WTC11 (cell line): ENCODE data around the gene CLIC6. TPM values are rescaled to one million over a fixed set of nuclear protein-coding genes. Genes with fewer than 3 reads are reported as not detected.

Source experiments
- ATAC-seq: fragments of 200-7000 bp; cut with Tn5 transposase; 2 replicates; pipeline ENCODE4 v1.10.0; 2021; ENCODE audit warnings: mild to moderate bottlenecking, moderate library complexity
- CTCF ChIA-PET: fragments of 300-600 bp; sonication (Branson Sonifier 250); formaldehyde crosslinking; loops from one replicate; lab custom pipeline; 2021; ENCODE audit warnings: antibody characterized with exemption; lab: Charles Lee
- POLR2A ChIA-PET: fragments of 350-600 bp; sonication (Branson Sonifier 250); formaldehyde crosslinking; loops from one replicate; lab custom pipeline; 2021; ENCODE audit warnings: antibody characterized with exemption; lab: Charles Lee
- DNase-seq: peaks from one replicate; pipeline ENCODE4 v3.0.0; 2021; ENCODE audit warnings: low spot score
- H3K27ac Mint-ChIP-seq: 2 replicates; pipeline ENCODE4 v1.8.0; 2021; ENCODE audit warnings: mixed read lengths
- H3K27me3 Mint-ChIP-seq: 2 replicates; pipeline ENCODE4 v1.8.0; 2021; ENCODE audit warnings: low read depth, mild to moderate bottlenecking, moderate library complexity, mixed read lengths
- H3K36me3 Mint-ChIP-seq: 2 replicates; pipeline ENCODE4 v1.8.0; 2021; ENCODE audit warnings: mixed read lengths
- H3K4me1 Mint-ChIP-seq: 2 replicates; pipeline ENCODE4 v1.8.0; 2022; ENCODE audit warnings: mixed read lengths
- H3K4me3 Mint-ChIP-seq: 2 replicates; pipeline ENCODE4 v1.8.0; 2021; ENCODE audit warnings: mild to moderate bottlenecking, moderate library complexity, mixed read lengths
- H3K9me3 Mint-ChIP-seq: 2 replicates; pipeline ENCODE4 v1.8.0; 2021; ENCODE audit warnings: mixed read lengths
- ATF1 ChIP-seq: sonication (generic); formaldehyde crosslinking; IDR thresholded peaks from 2 replicates; pipeline ENCODE4 v1.8.1; 2023; ENCODE audit warnings: mild to moderate bottlenecking, moderate library complexity, missing genetic modification reagents
- ATF6 ChIP-seq: sonication (generic); formaldehyde crosslinking; IDR thresholded peaks from 2 replicates; pipeline ENCODE4 v1.8.1; 2023; ENCODE audit warnings: mild to moderate bottlenecking, missing genetic modification reagents
- CBFB ChIP-seq: sonication (generic); formaldehyde crosslinking; IDR thresholded peaks from 2 replicates; pipeline ENCODE4 v1.8.1; 2022; ENCODE audit warnings: mild to moderate bottlenecking, low read depth, missing genetic modification reagents
- CTCF ChIP-seq: fragments of 200-600 bp; IDR thresholded peaks from 2 replicates; pipeline ENCODE4 v1.8.0; 2022; ENCODE audit warnings: antibody characterized with exemption
- ETV6 ChIP-seq: sonication (generic); formaldehyde crosslinking; IDR thresholded peaks from 2 replicates; pipeline ENCODE4 v1.8.1; 2022; ENCODE audit warnings: mild to moderate bottlenecking, missing genetic modification reagents
- FOXJ3 ChIP-seq: sonication (generic); formaldehyde crosslinking; IDR thresholded peaks from 2 replicates; pipeline ENCODE4 v1.9.0; 2021; ENCODE audit warnings: missing genetic modification reagents, mild to moderate bottlenecking, borderline replicate concordance
- FOXP1 ChIP-seq: sonication (generic); formaldehyde crosslinking; IDR thresholded peaks from 2 replicates; pipeline ENCODE4 v1.8.0; 2022; ENCODE audit warnings: missing genetic modification reagents, mild to moderate bottlenecking, moderate library complexity, borderline replicate concordance
- GABPB1 ChIP-seq: sonication (generic); formaldehyde crosslinking; IDR thresholded peaks from 2 replicates; pipeline ENCODE4 v1.8.1; 2023; ENCODE audit warnings: mild to moderate bottlenecking, missing genetic modification reagents
- GTF2I ChIP-seq: fragments of 250-450 bp; sonication (Bioruptor Pico); conservative IDR thresholded peaks from 2 replicates; pipeline ENCODE4 v1.4.0; 2021; ENCODE audit warnings: mild to moderate bottlenecking
- HMGA2 ChIP-seq: fragments of 250-450 bp; sonication (Bioruptor Pico); IDR thresholded peaks from 2 replicates; pipeline ENCODE4 v1.4.0; 2021; ENCODE audit warnings: mild to moderate bottlenecking, moderate library complexity
- HMGXB4 ChIP-seq: sonication (generic); formaldehyde crosslinking; IDR thresholded peaks from 2 replicates; pipeline ENCODE4 v1.8.1; 2023; ENCODE audit warnings: mild to moderate bottlenecking, moderate library complexity, missing genetic modification reagents
- JUN ChIP-seq: sonication (generic); formaldehyde crosslinking; IDR thresholded peaks from 2 replicates; pipeline ENCODE4 v1.8.0; 2023; ENCODE audit warnings: mild to moderate bottlenecking, missing genetic modification reagents
- KAT7 ChIP-seq: sonication (generic); formaldehyde crosslinking; IDR thresholded peaks from 2 replicates; pipeline ENCODE4 v1.8.1; 2023; ENCODE audit warnings: missing genetic modification reagents, mild to moderate bottlenecking, borderline replicate concordance
- NFE2L1 ChIP-seq: sonication (generic); formaldehyde crosslinking; IDR thresholded peaks from 2 replicates; pipeline ENCODE4 v1.8.1; 2023; ENCODE audit warnings: missing genetic modification reagents
- PRRX2 ChIP-seq: fragments of 250-450 bp; sonication (Bioruptor Pico); IDR thresholded peaks from 2 replicates; pipeline ENCODE4 v1.8.0; 2021; ENCODE audit warnings: mild to moderate bottlenecking
- RORB ChIP-seq: fragments of 250-450 bp; sonication (Bioruptor Pico); IDR thresholded peaks from 2 replicates; pipeline ENCODE4 v1.9.0; 2021; ENCODE audit warnings: mild to moderate bottlenecking
- SMAD4 ChIP-seq: sonication (generic); formaldehyde crosslinking; IDR thresholded peaks from 2 replicates; pipeline ENCODE4 v1.8.0; 2022; ENCODE audit warnings: mild to moderate bottlenecking, missing genetic modification reagents
- STAT6 ChIP-seq: sonication (generic); formaldehyde crosslinking; conservative IDR thresholded peaks from 2 replicates; pipeline ENCODE4 v1.8.1; 2023; ENCODE audit warnings: mild to moderate bottlenecking, low read depth, missing genetic modification reagents, moderate library complexity
- TCF7 ChIP-seq: sonication (generic); formaldehyde crosslinking; IDR thresholded peaks from 2 replicates; pipeline ENCODE4 v1.8.0; 2022; ENCODE audit warnings: mild to moderate bottlenecking, low read depth, missing genetic modification reagents, moderate library complexity
- TP53 ChIP-seq: sonication (generic); formaldehyde crosslinking; IDR thresholded peaks from 2 replicates; pipeline ENCODE4 v1.8.1; 2023; ENCODE audit warnings: mild to moderate bottlenecking, missing genetic modification reagents
- ZBTB21 ChIP-seq: sonication (generic); formaldehyde crosslinking; IDR thresholded peaks from 2 replicates; pipeline ENCODE4 v1.8.1; 2023; ENCODE audit warnings: mild to moderate bottlenecking, missing genetic modification reagents, borderline replicate concordance
- ZNF396 ChIP-seq: fragments of 250-450 bp; sonication (Bioruptor Pico); IDR thresholded peaks from 2 replicates; pipeline ENCODE4 v1.8.0; 2021; ENCODE audit warnings: mild to moderate bottlenecking, moderate library complexity, borderline replicate concordance
- ZNF512 ChIP-seq: sonication (generic); formaldehyde crosslinking; IDR thresholded peaks from 2 replicates; pipeline ENCODE4 v1.8.1; 2022; ENCODE audit warnings: missing genetic modification reagents, borderline replicate concordance
- total RNA-seq: library from RNA; stranded (reverse); gene quantifications from 3 replicates; pipeline ENCODE4 v1.2.3, GENCODE V29; 2021

Gene CLIC6
- total RNA-seq, 1 experiment from 2014 or later = 1.8 TPM

GRCh38 chr21:34705011-34705410 is 36.2 kb downstream of the CLIC6 start:
- Mint-ChIP-seq H3K4me3 (no peak overlapping the region), H3K27me3 (no peaks in the 10 kb centered on the region), H3K27ac (no peak overlapping the region), H3K4me1 (peaks cover 7% of the 10 kb centered on the region; the same call in 1 of the 2 replicates), H3K36me3 (no peaks in the 10 kb centered on the region), H3K9me3 (peaks cover 5% of the 10 kb centered on the region; the same call in 1 of the 2 replicates)
- ChIA-PET POLR2A (no interaction called here), CTCF (interaction anchor here (1.8 kb wide), 1 partner anchor 12 kb away, joined by 7 read pairs; no protein-coding TSS in a partner anchor)
- TF ChIP-seq NFE2L1 (CRISPR knock-in tag) = no peak
- TF ChIP-seq FOXP1 (CRISPR knock-in tag) = no peak
- no peak for TF ChIP-seq CBFB (CRISPR knock-in tag)
- ATAC-seq = no peak
- no peak for DNase-seq

GRCh38 chr21:34706337-34706736 is 37.5 kb downstream of the CLIC6 start:
- H3K27ac Mint-ChIP-seq = no peak overlapping the region
- CTCF ChIA-PET = no interaction called here
- peaks cover 7% of the 10 kb centered on the region; the same call in 1 of the 2 replicates for H3K4me1 Mint-ChIP-seq
- TF ChIP-seq GABPB1 (CRISPR knock-in tag) (no peak), TCF7 (CRISPR knock-in tag) (no peak), ATF6 (CRISPR knock-in tag) (no peak), TP53 (CRISPR knock-in tag) (no peak), STAT6 (CRISPR knock-in tag) (no peak), JUN (CRISPR knock-in tag) (no peak), ATF1 (CRISPR knock-in tag) (no peak), GTF2I (no peak), KAT7 (CRISPR knock-in tag) (no peak), ETV6 (CRISPR knock-in tag) (no peak), PRRX2 (CRISPR knock-in tag) (no peak), ZBTB21 (no peak), FOXJ3 (CRISPR knock-in tag) (no peak), RORB (CRISPR knock-in tag) (no peak), ZNF512 (CRISPR knock-in tag) (no peak)
- TF ChIP-seq, all 79 proteins: peak for 0
- H3K9me3 Mint-ChIP-seq = peaks cover 5% of the 10 kb centered on the region; the same call in 1 of the 2 replicates
- POLR2A ChIA-PET = interaction anchor here (0.6 kb wide), 1 partner anchor 176 kb away, joined by 5 read pairs; no protein-coding TSS in a partner anchor
- ATAC-seq = no peak
- no peak overlapping the region for H3K4me3 Mint-ChIP-seq
- no peak for DNase-seq
- no peaks in the 10 kb centered on the region for H3K36me3 Mint-ChIP-seq
- no peaks in the 10 kb centered on the region for H3K27me3 Mint-ChIP-seq

GRCh38 chr21:34707876-34708325 is 39.1 kb downstream of the CLIC6 start:
- POLR2A ChIA-PET = no interaction called here
- Mint-ChIP-seq H3K4me3 (no peak overlapping the region), H3K36me3 (no peaks in the 10 kb centered on the region), H3K27ac (no peak overlapping the region), H3K9me3 (peaks cover 4% of the 10 kb centered on the region; the same call in 1 of the 2 replicates), H3K4me1 (peaks cover 7% of the 10 kb centered on the region; the same call in 1 of the 2 replicates), H3K27me3 (no peaks in the 10 kb centered on the region)
- CTCF ChIA-PET = interaction anchor here (0.6 kb wide), 1 partner anchor 1421 kb away, joined by 3 read pairs; no protein-coding TSS in a partner anchor
- ATAC-seq (no peak), DNase-seq (no peak)
- TF ChIP-seq HMGA2 (CRISPR knock-in tag) = no peak
- no peak for TF ChIP-seq HMGXB4 (CRISPR knock-in tag)
- no peak for TF ChIP-seq ZNF396
- TF ChIP-seq CTCF = no peak
- no peak for TF ChIP-seq SMAD4 (CRISPR knock-in tag)
- no peak for TF ChIP-seq FOXP1 (CRISPR knock-in tag)
